Heart left ventricle (tissue), 16 donors: Measurements from ENCODE around the gene INTS13. TPM values are rescaled to one million over a fixed set of nuclear protein-coding genes. Genes with fewer than 3 reads are reported as not detected.

Experiments used
- ATAC-seq, 4 donors: fragments of 200-7000 bp; cut with Tn5 transposase; one replicate each; pipeline ENCODE4 v1.9.1; 2020 to 2022; ENCODE audit warnings: moderate library complexity in 4 of 4, mild to moderate bottlenecking in 3 of 4, moderate number of reproducible peaks in 1 of 4
- DNase-seq, 5 donors: peaks; one replicate each; pipeline ENCODE4 v3.0.0-alpha.2; 2020
- H3K27ac ChIP-seq, 12 donors: fragments of 200-600 bp; sonication (generic) in 4 of 12; one replicate each; pipeline versions ENCODE4 v1.5.0 to v1.8.0; 2016 to 2022; ENCODE audit warnings: mild to moderate bottlenecking in 2 of 12
- H3K27me3 ChIP-seq, 9 donors: fragments of 200-600 bp; sonication (generic) in 2 of 9; one replicate each; pipeline versions ENCODE4 v1.5.1 to v1.8.0; 2016 to 2022; ENCODE audit warnings: mild to moderate bottlenecking in 3 of 9
- H3K36me3 ChIP-seq, 9 donors: fragments of 200-600 bp; sonication (generic) in 2 of 9; one replicate each; pipeline versions ENCODE4 v1.5.0 to v1.8.0; 2018 to 2022; ENCODE audit warnings: mild to moderate bottlenecking in 2 of 9
- H3K4me1 ChIP-seq, 12 donors: fragments of 200-600 bp; sonication (generic) in 4 of 12; one replicate each; pipeline versions ENCODE4 v1.5.0 to v1.8.0; 2016 to 2022; ENCODE audit warnings: mild to moderate bottlenecking in 3 of 12
- H3K4me3 ChIP-seq, 12 donors: fragments of 200-600 bp; sonication (generic) in 4 of 12; one replicate each; pipeline versions ENCODE4 v1.5.0 to v1.8.0; 2017 to 2022; ENCODE audit warnings: mild to moderate bottlenecking in 9 of 12, moderate library complexity in 4 of 12
- H3K9me3 ChIP-seq, 12 donors: fragments of 200-600 bp; sonication (generic) in 4 of 12; one replicate each; pipeline versions ENCODE4 v1.5.0 to v1.8.0; 2016 to 2022; ENCODE audit warnings: mild to moderate bottlenecking in 1 of 12
- POLR2A ChIP-seq, 2 donors: fragments of 450-650 bp; IDR thresholded peaks; one replicate each; pipeline ENCODE4 v1.6.1; 2017; ENCODE audit warnings: antibody characterized with exemption in 2 of 2, mild to moderate bottlenecking in 2 of 2, moderate library complexity in 2 of 2
- WGBS, 4 donors: extraction: QIAGEN DNeasy Blood & Tissue Kit in 2 of 4; methylation state at CpG; one replicate each; pipeline versions ENCODE4 v1.1.5 to v1.1.7; 2013 to 2018; 5-methylcytosine and 5-hydroxymethylcytosine counted together
- intact Hi-C, 10 donors: fragments of 100-400 bp; cut with DNase I; formaldehyde crosslinking; loops; one replicate each; pipeline versions ENCODE4 v1.11.1 to v1.14.2; 2022
- polyA plus RNA-seq, 2 donors: library from polyadenylated mRNA; stranded (reverse); fragments of 200-250 nt; gene quantifications; one replicate each; pipeline ENCODE4 v1.2.3, GENCODE V29; 2013
- total RNA-seq, 9 donors: library from RNA; depleted of rRNA in 2 of 9; stranded (reverse); fragments of >200 nt in 2 of 9; fragmentation: NEBNext Ultra II Directional in 3 of 9; extraction: Animal tissue kit (Norgen Biotek cat#: 25700) in 3 of 9; gene quantifications; one replicate each; pipeline versions ENCODE4 v1.1.0 to v1.2.4, GENCODE V29; 2016 to 2023
- TF ChIP-seq, protein P1 (sequence below), 12 donors: fragments of 200-600 bp; sonication (generic) in 4 of 12; IDR thresholded peaks; one replicate each; pipeline versions ENCODE4 v1.5.0 to v1.8.0; 2018 to 2022; ENCODE audit warnings: antibody characterized with exemption in 12 of 12, mild to moderate bottlenecking in 5 of 12
- donor health status: ischemic (EF 13 %, LVEDD 7.1; RV severe dilation, severe dysfunction).
- donor health status: healthy with polysubstance abuse.
- donor health status: DM: no; HTN: yes; CAD: no.
- donor health status: DM: no; HTN: no; CAD: no.
- donor health status: ischemic (EF 25% LVEDD 6.9; RV normal size, moderate dysfunction).
- donor health status: ischemic (EF 25% LVEDD 5.7; RV mildly dilated, moderate dysfunction).
- donor health status: healthy.
- donor health status: DM: yes; HTN: yes; CAD: no.
- donor health status: ischemic (EF 35%, LVEDD 5.7; RV mildly dilated, moderate dysfunction).
- donor health status: nonischemic (EF 11% LVEDD 7.7; RV severe dilation, severe dysfunction).
- donor health status: DM: yes; HTN: yes; CAD: no.
- donor health status: PGD.
- donor health status: ischemic (EF 29% LVEDD 5.4; RV normal size, mild dysfunction).
- donor health status: nonischemic (EF 23%, LVEDD 6.1; RV moderate dilation, normal function).

INTS13 gene
- total and polyA plus RNA-seq, 11 donors: 14.1 to 24.8 (median 19.2) TPM

DNA sequence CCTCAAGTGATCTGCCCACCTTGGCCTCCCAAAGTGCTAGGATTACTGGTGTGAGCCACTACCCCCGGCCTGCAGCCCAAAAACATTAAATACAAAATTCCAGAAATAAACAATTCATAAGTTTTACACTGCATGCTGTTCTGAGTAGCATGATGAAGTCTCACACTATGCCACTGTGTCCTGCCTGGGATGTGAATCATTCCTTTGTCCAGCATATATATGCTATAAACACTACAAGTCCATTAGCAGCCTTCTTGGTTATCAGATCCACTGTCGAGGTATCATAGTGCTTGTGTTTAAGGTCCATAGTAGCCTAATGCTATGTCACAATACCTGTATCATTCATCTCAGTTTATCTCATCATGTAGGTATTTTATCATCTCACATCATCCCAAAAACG lies 15.9 kb downstream of the INTS13 start:
- DNase-seq (no peak), ATAC-seq (no peak)
- H3K27ac ChIP-seq: no peak overlapping the region
- no peak for TF ChIP-seq POLR2A (IDR thresholded peaks at IDR 0.05)
- TF ChIP-seq, protein P1, sequence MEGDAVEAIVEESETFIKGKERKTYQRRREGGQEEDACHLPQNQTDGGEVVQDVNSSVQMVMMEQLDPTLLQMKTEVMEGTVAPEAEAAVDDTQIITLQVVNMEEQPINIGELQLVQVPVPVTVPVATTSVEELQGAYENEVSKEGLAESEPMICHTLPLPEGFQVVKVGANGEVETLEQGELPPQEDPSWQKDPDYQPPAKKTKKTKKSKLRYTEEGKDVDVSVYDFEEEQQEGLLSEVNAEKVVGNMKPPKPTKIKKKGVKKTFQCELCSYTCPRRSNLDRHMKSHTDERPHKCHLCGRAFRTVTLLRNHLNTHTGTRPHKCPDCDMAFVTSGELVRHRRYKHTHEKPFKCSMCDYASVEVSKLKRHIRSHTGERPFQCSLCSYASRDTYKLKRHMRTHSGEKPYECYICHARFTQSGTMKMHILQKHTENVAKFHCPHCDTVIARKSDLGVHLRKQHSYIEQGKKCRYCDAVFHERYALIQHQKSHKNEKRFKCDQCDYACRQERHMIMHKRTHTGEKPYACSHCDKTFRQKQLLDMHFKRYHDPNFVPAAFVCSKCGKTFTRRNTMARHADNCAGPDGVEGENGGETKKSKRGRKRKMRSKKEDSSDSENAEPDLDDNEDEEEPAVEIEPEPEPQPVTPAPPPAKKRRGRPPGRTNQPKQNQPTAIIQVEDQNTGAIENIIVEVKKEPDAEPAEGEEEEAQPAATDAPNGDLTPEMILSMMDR (IDR thresholded peaks at IDR 0.05): no peak
- H3K4me1 ChIP-seq: no peaks in the 10 kb centered on the region
- no peak overlapping the region for H3K4me3 ChIP-seq
- WGBS, 4 donors: 83 to 93% (median 89%) methylated on average over 3 of the region's 3 CpGs
- intact Hi-C loops: no loop called here
- no peaks in the 10 kb centered on the region for H3K27me3 ChIP-seq
- peaks cover 0 to 98% (median 87%) of the 10 kb centered on the region in 9 donors for H3K36me3 ChIP-seq
- H3K9me3 ChIP-seq: no peaks in the 10 kb centered on the region

DNA sequence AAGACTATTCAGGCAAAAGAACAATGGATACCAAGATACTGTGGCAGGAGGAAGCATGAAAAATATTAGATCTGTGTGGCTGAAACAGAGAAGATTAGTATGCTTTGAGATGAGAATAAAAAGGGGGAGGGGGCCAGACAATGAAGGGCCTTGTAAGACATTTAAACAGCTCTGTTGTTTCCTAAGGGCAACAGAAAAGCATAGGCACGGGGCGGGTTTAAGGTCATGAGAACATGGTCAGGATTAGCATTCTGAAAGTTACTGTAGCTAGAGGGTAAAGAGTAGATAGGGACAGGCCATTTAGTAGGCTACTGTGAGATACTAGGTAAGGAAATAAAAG lies 18.6 kb downstream of the INTS13 start:
- no peaks in the 10 kb centered on the region for H3K9me3 ChIP-seq
- no peaks in the 10 kb centered on the region for H3K27me3 ChIP-seq
- H3K36me3 ChIP-seq: peaks cover 0 to 94% (median 84%) of the 10 kb centered on the region in 9 donors
- H3K4me1 ChIP-seq: no peaks in the 10 kb centered on the region
- H3K27ac ChIP-seq: no peak overlapping the region
- ATAC-seq (no peak), DNase-seq (no peak)
- WGBS, 4 donors: 86 to 95% (median 90%) methylated on average over 2 of the region's 2 CpGs
- TF ChIP-seq, protein P1 (IDR thresholded peaks at IDR 0.05): no peak
- no peak for TF ChIP-seq POLR2A (IDR thresholded peaks at IDR 0.05)
- no peak overlapping the region for H3K4me3 ChIP-seq
- intact Hi-C loops: no loop called here

DNA sequence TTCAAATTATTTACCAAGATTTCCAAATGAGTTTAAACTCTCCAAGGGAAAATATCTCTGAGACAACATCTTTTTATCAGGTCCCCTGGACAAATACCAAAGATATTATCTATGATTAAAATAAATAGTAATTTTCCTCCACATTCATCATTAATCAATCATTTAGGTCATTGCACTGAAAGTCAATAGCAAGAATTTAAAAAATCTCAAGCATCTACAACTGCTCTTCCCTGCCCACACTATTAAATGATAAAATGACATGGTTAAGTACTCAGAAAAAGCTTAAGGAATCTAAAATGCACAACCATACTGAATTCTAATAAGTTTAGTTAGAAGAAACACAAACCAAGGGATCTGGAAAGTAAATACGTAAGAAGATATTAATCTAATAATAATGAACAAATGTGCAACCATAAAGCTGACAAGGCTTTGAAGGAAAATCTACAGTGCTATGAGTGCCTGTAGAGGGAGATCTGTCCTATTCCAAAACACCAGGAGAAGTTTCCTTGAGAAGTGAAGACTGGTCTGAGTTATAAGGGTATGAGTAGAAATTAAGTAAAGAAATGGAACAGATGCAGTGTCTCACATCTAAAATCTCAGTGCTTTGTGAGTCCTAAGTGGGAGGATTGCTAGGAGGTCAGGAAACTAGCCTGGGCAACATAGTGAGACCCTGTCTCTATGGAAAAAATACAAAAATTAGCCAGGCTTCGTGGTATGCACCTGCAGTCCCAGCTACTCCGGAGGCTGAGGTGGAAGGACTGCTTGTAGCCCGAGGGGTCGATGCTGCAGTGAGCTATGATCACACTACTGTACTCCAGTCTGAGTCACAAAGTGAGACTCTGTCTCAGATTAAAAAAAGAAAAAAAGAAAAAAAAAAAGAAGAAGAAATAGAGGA lies 19.2 kb downstream of the INTS13 start:
- Histone ChIP-seq H3K9me3 (no peaks in the 10 kb centered on the region), H3K4me1 (no peaks in the 10 kb centered on the region), H3K4me3 (no peak overlapping the region), H3K36me3 (peaks cover 0 to 92% (median 83%) of the 10 kb centered on the region in 9 donors), H3K27me3 (no peaks in the 10 kb centered on the region), H3K27ac (no peak overlapping the region)
- intact Hi-C loops: no loop called here
- DNase-seq (no peak), ATAC-seq (no peak)
- 87 to 93% (median 87%) methylated on average over 5 of the region's 5 CpGs for WGBS, 4 donors
- TF ChIP-seq, protein P1 (IDR thresholded peaks at IDR 0.05): peak in 1 of 12 donors; percentile 31
- TF ChIP-seq POLR2A (IDR thresholded peaks at IDR 0.05): no peak

DNA sequence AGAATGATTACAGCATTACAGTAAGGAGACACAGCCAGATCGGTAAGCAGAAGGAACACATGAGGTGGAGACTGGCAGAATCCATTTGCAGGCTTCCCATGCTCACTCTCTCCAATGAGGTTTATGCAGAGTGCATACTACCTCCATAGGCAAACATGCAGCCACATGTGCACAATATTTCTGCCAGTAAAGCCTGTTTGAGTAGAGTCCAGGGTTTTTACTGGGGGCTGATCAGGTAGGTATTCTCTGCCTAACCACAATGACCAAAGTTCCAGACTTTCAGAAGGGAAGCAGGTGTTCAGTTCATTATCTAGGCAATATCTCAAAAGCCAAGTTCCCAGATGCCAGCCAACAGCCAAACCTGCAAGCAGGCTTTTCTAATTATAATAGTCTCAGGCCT lies 31.1 kb downstream of the INTS13 start:
- WGBS, 4 donors: 25 to 43% (median 31%) methylated on average over 1 of the region's 1 CpG
- Histone ChIP-seq H3K9me3 (peaks cover 0 to 7% (median 0%) of the 10 kb centered on the region in 12 donors), H3K27me3 (no peaks in the 10 kb centered on the region), H3K36me3 (peaks cover 0 to 86% (median 67%) of the 10 kb centered on the region in 9 donors), H3K4me3 (no peak overlapping the region), H3K27ac (no peak overlapping the region), H3K4me1 (peaks cover 0 to 7% (median 0%) of the 10 kb centered on the region in 12 donors)
- no peak for DNase-seq
- TF ChIP-seq POLR2A (IDR thresholded peaks at IDR 0.05): no peak
- TF ChIP-seq, protein P1 (IDR thresholded peaks at IDR 0.05): no peak
- ATAC-seq: no peak
- intact Hi-C loops: no loop called here
